NCI-H446 (cell line): ENCODE results near the gene MSX1.

Experiments
- DNase-seq, 2 experiments: peaks; one replicate each; lab custom pipeline; 2025; lab: John Stamatoyannopoulos, UW

MSX1 gene

GRCh38 chr4:4913147-4913561 lies 53.7 kb downstream of the MSX1 start:
- DNase-seq: no peak
